K562 (cell line): ENCODE data around the gene POLD4. TPM values are rescaled to one million over a fixed set of nuclear protein-coding genes. Genes with fewer than 3 reads are reported as not detected.
A peak's percentile ranks its signal among the peaks of the same experiment; 100 is the strongest.

Experiments used
- ATAC-seq: fragments of 200-7000 bp; cut with Tn5 transposase; 3 replicates; pipeline ENCODE4 v1.9.1; 2020; ENCODE audit warnings: moderate library complexity
- BruUV-seq: library from RNA; stranded (reverse); fragments of 400-500 nt; replicated peaks from 2 replicates; lab custom pipeline; 2021; lab: Mats Ljungman, UMichigan
- CTCF ChIA-PET: fragments of 300-600 bp; formaldehyde crosslinking; extraction: SDS; loops from one replicate; lab custom pipeline; 2021; ENCODE audit warnings: low intra/inter-chr PET ratio; lab: Yijun Ruan, JAX
- POLR2A ChIA-PET: fragments of 300-600, 350-650 bp; sonication (Branson Sonifier 250); formaldehyde crosslinking; extraction: SDS; loops from one replicate; lab custom pipeline; 2021; ENCODE audit warnings: antibody characterized with exemption, inconsistent platforms; lab: Yijun Ruan, JAX
- DNase-seq, 4 experiments: peaks; one replicate each; pipeline versions ENCODE4 v3.0.0 to v3.0.0-alpha.2; 2011 to 2018; ENCODE audit warnings: low spot score in 3 of 4, mixed read lengths in 3 of 4; ENCODE audit errors: extremely low read depth in 1 of 4
- FAIRE-seq: peaks from 2 replicates; lab custom pipeline; 2011; peaks lifted over from hg19 to GRCh38; lab: Jason Lieb, UNC
- H2AFZ ChIP-seq: 2 replicates; pipeline ENCODE4 v1.6.0; 2011; ENCODE audit warnings: low read depth, low read length, control low read depth, inconsistent platforms
- H3K27ac ChIP-seq: fragments of 200-600 bp; 3 replicates; pipeline ENCODE4 v1.8.0; 2011; ENCODE audit warnings: low read depth, mild to moderate bottlenecking, control low read depth, inconsistent platforms, low read length, moderate library complexity, mixed read lengths; ENCODE audit errors: extremely low read depth
- H3K27me3 ChIP-seq, 2 experiments: fragments of 300-600 bp in 1 of 2; 2 replicates in 1 of 2; 3 replicates in 1 of 2; pipeline versions ENCODE4 v1.6.0 to v1.8.0; 2011; ENCODE audit warnings: inconsistent platforms in 2 of 2, low read length in 2 of 2, mild to moderate bottlenecking in 1 of 2, mixed read lengths in 1 of 2, moderate library complexity in 1 of 2; ENCODE audit not compliant: control insufficient read depth in 2 of 2, insufficient read depth in 2 of 2
- H3K36me3 ChIP-seq: fragments of 300-600 bp; 3 replicates; pipeline ENCODE4 v1.8.0; 2011; ENCODE audit warnings: mild to moderate bottlenecking, low read length, inconsistent platforms; ENCODE audit not compliant: control insufficient read depth, insufficient read depth
- H3K4me1 ChIP-seq, 2 experiments: fragments of 200-600 bp in 1 of 2; replicated peaks in 1 of 2; 2 replicates in 1 of 2; 3 replicates in 1 of 2; pipeline versions ENCODE4 v1.5.1 to v1.8.0; 2011; ENCODE audit warnings: inconsistent platforms in 2 of 2, low read length in 2 of 2, mild to moderate bottlenecking in 1 of 2, mixed read lengths in 1 of 2, moderate library complexity in 1 of 2; ENCODE audit not compliant: control insufficient read depth in 2 of 2, insufficient read depth in 2 of 2
- H3K4me2 ChIP-seq: 2 replicates; pipeline ENCODE4 v1.6.1; 2011; ENCODE audit warnings: low read length, control low read depth, inconsistent platforms, mixed read lengths; ENCODE audit not compliant: insufficient read depth
- H3K4me3 ChIP-seq: fragments of 200-600 bp; sonication (generic), shearing (Covaris generic); 2 replicates; pipeline ENCODE4 v1.5.1; 2016; ENCODE audit warnings: control low read depth, inconsistent platforms
- H3K79me2 ChIP-seq: fragments of 200-600 bp; 3 replicates; pipeline ENCODE4 v1.8.0; 2011; ENCODE audit warnings: low read length, inconsistent platforms; ENCODE audit not compliant: control insufficient read depth, insufficient read depth
- H3K9ac ChIP-seq, 2 experiments: 2 replicates each; pipeline versions ENCODE4 v1.6.0 to v1.6.1; 2011; ENCODE audit warnings: low read depth in 2 of 2, low read length in 2 of 2, control low read depth in 1 of 2, inconsistent platforms in 1 of 2, mild to moderate bottlenecking in 1 of 2, mixed read lengths in 1 of 2; ENCODE audit not compliant: insufficient read depth in 1 of 2
- H3K9me1 ChIP-seq: one replicate; pipeline ENCODE4 v1.6.0; 2011; ENCODE audit warnings: inconsistent platforms, mild to moderate bottlenecking, low read length, moderate library complexity; ENCODE audit not compliant: control insufficient read depth, insufficient read depth
- H3K9me3 ChIP-seq: replicated peaks from 2 replicates; pipeline ENCODE4 v1.5.1; 2011; ENCODE audit warnings: low read depth, low read length, inconsistent platforms; ENCODE audit not compliant: control insufficient read depth, insufficient read depth
- H4K20me1 ChIP-seq: replicated peaks from 2 replicates; pipeline ENCODE4 v1.6.1; 2011; ENCODE audit warnings: low read length, inconsistent platforms, mixed read lengths; ENCODE audit not compliant: control insufficient read depth, insufficient read depth
- CBX1 ChIP-seq: sonication (generic); IDR thresholded peaks from 2 replicates; pipeline ENCODE4 v1.6.1; 2016; ENCODE audit warnings: antibody characterized with exemption, low read depth, mild to moderate bottlenecking
- HOXB6 ChIP-seq: fragments of 250-450 bp; sonication (Bioruptor Pico); IDR thresholded peaks from 2 replicates; pipeline ENCODE4 v1.5.1; 2022; ENCODE audit warnings: mild to moderate bottlenecking, borderline replicate concordance
- POLR2G ChIP-seq: fragments of 200-400 bp; formaldehyde crosslinking; IDR thresholded peaks from 2 replicates; pipeline ENCODE4 v1.6.1; 2017; ENCODE audit warnings: low read depth, mild to moderate bottlenecking, antibody characterized with exemption, low read length, moderate library complexity
- POU5F1 ChIP-seq: fragments of 150-350 bp; IDR thresholded peaks from 2 replicates; pipeline ENCODE4 v1.6.1; 2014; ENCODE audit warnings: borderline replicate concordance, low read length, low read depth, mild to moderate bottlenecking; ENCODE audit not compliant: partially characterized antibody
- ZC3H11A ChIP-seq: IDR thresholded peaks from 2 replicates; pipeline ENCODE4 v1.6.1; 2012; ENCODE audit warnings: low read depth, low read length, improper control_type of control experiment
- ZNF239 ChIP-seq: fragments of 250-450 bp; sonication (Bioruptor Pico); IDR thresholded peaks from 2 replicates; pipeline ENCODE4 v1.4.0; 2020; ENCODE audit warnings: mild to moderate bottlenecking
- ZNF717 ChIP-seq: fragments of 250-450 bp; sonication (Bioruptor Pico); IDR thresholded peaks from 2 replicates; pipeline ENCODE4 v1.5.0; 2021
- WGBS: fragments of 100-300 bp; shearing (Covaris generic); methylation state at CpG from one replicate; pipeline ENCODE4 v1.1.6; 2016; ENCODE audit warnings: low coverage, mixed read lengths; ENCODE audit not compliant: insufficient coverage; ENCODE audit errors: missing lambda C conversion rate; 5-methylcytosine and 5-hydroxymethylcytosine counted together
- in situ Hi-C: fragments of 300-500 bp; cut with MboI; formaldehyde crosslinking; loops from 4 replicates; pipeline ENCODE4 v1.15.0; 2018; ENCODE audit warnings: inconsistent platforms, mixed read lengths
- intact Hi-C: fragments of 100-400 bp; cut with micrococcal nuclease; formaldehyde crosslinking; loops from 2 replicates; pipeline ENCODE4 v1.14.2; 2022
- polyA plus RNA-seq, 8 experiments: library from polyadenylated mRNA; depleted of rRNA in 4 of 8; stranded (reverse) in 5 of 8; unstranded in 3 of 8; fragments of >200 nt; fragmentation: Nextera tagmentation in 2 of 8; fragmentation: Illumina TruSeq in 1 of 8; extraction: Ambion mirVana in 2 of 8; extraction: Trizol in 1 of 8; gene quantifications; 2 replicates each; pipeline versions ENCODE4 v1.2.1 to v1.2.3, GENCODE V29; 2011 to 2014; ENCODE audit warnings: inconsistent platforms in 1 of 8, missing spikeins in 1 of 8
- total RNA-seq, 7 experiments: library from RNA; depleted of rRNA in 6 of 7; stranded (reverse); fragments of >200 nt in 6 of 7; fragmentation: Illumina TruSeq in 2 of 7; extraction: Trizol in 2 of 7; gene quantifications; 2 replicates each; pipeline versions ENCODE4 v1.2.1 to v1.2.3, GENCODE V29; 2011 to 2021; ENCODE audit warnings: low replicate concordance in 1 of 7
- TF ChIP-seq, protein P1 (sequence below): sonication (generic); formaldehyde crosslinking; IDR thresholded peaks from 2 replicates; pipeline ENCODE4 v1.8.0; 2022; ENCODE audit warnings: mild to moderate bottlenecking, missing genetic modification reagents

Gene POLD4
- total and polyA plus RNA-seq, 9 of the 15 experiments (the other 6 are each of a cell fraction or from before 2014, with no cell fraction given): 5.8 to 64.5 (median 18.3) TPM

DNA sequence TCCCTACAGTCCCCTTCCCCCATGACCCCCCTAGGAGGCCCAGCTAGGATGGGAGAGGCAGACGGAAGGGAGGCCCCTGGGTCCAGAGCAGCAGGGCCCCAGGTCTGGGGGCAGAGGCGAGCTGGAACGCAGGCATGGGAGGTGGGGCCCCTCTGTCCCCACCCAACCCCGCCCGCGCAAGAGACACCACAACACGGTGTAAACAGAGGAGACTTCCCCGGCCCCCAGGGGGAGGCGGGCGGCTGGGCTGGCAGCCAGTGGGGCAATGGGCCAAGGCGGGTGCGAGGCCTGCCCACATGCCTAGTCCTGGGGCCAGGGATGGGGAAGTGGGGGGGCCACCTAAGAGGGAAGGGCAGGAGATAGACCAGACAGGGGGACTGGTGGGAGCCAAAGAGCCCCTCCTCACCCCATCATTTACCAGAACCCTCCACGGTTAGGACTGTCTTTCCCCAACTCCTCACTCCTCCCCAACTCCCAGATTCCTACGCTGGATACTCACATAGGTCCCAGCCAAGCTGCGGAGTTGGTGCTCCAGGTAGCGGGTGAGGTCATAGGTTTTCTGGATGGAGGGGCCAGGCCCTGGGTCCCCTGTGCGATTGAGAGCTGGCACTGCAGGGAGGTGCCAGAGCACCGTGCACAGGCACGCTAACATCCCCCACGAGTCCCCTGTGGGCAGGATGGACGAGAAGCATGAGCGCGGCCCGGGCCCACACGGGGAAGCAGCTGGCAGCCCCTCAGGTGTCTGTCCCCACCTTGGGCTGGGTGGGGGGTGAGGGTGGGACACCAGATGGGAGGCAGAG, 13.8 kb upstream of the POLD4 start:
- ATAC-seq: no peak
- intact Hi-C loops: no loop called here
- peak; percentile 44; the same call in 1 of the 2 replicates for TF ChIP-seq POLR2G
- no peak for TF ChIP-seq POU5F1
- TF ChIP-seq, protein P1, sequence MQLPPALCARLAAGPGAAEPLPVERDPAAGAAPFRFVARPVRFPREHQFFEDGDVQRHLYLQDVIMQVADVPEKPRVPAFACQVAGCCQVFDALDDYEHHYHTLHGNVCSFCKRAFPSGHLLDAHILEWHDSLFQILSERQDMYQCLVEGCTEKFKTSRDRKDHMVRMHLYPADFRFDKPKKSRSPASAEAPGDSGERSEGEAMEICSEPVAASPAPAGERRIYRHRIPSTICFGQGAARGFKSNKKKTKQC (CRISPR knock-in tag): no peak
- no peak for TF ChIP-seq CBX1
- no peak for TF ChIP-seq ZNF239 (CRISPR knock-in tag)
- no peak for TF ChIP-seq ZNF717
- no peak for TF ChIP-seq HOXB6 (CRISPR knock-in tag)
- TF ChIP-seq ZC3H11A: no peak
- TF ChIP-seq, all 486 proteins: peak for 1
- ChIA-PET CTCF (no interaction called here), POLR2A (interaction anchor here (1.0 kb wide), 1 partner anchor 10 kb away, joined by 3 read pairs; no protein-coding TSS in a partner anchor)
- 67% methylated on average over 20 of the region's 25 CpGs for WGBS
- Histone ChIP-seq H3K79me2 (peaks cover 18% of the 10 kb centered on the region; the same call in 1 of the 3 replicates), H2AFZ (no peak overlapping the region), H3K9ac (peak overlapping the region in 1 of 2 experiments; percentile 61; a peak in 1 of 4 replicates), H3K27me3 (no peaks in the 10 kb centered on the region), H3K9me3 (no peaks in the 10 kb centered on the region), H3K27ac (no peak overlapping the region), H3K9me1 (no peaks in the 10 kb centered on the region), H3K4me3 (no peak overlapping the region), H3K4me1 (peaks cover 27 to 59% of the 10 kb centered on the region in 2 experiments), H4K20me1 (no peaks in the 10 kb centered on the region), H3K36me3 (peaks cover 5% of the 10 kb centered on the region; the same call in 1 of the 3 replicates), H3K4me2 (no peak overlapping the region)
- in situ Hi-C loops: no loop called here
- BruUV-seq: no TSS peak
- FAIRE-seq: no peak
- peak in 2 of 4 experiments; percentile 46 to 55 for DNase-seq
